Measurements from ENCODE around the gene ZSCAN2. TPM values are rescaled to one million over a fixed set of nuclear protein-coding genes. Genes with fewer than 3 reads are reported as not detected.

Gene ZSCAN2
- total and polyA plus RNA-seq, 8 donors = 5.8 to 26.5 (median 22.2) TPM

DNA sequence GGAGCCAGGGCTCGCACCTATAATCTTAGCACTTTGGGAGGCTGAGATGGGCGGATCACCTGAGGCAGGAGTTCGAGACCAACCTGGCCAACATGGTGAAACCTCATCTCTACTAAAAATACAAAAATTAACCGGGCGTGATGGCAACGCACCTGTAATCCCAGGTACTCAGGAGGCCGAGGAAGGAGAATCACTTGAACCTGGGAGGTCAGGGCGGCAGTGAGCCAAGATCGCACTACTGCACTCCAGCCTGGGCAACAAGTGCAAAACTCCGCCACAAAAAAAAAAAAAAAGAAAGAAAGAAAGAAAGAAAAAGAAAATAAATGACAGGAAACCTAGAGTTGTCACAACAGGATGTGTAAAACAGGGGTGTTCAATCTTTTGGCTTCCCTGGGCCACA is 60.2 kb downstream of the ZSCAN2 start:
- H3K4me3 ChIP-seq = no peak overlapping the region
- intact Hi-C loops (cut with DNase I) = no loop called here
- TF ChIP-seq CTCF (IDR thresholded peaks at IDR 0.05) = no peak
- H3K27me3 ChIP-seq = no peaks in the 10 kb centered on the region
- ATAC-seq (no peak), DNase-seq (no peak)
- H3K27ac ChIP-seq = no peak overlapping the region
- H3K9me3 ChIP-seq = no peaks in the 10 kb centered on the region
- peaks cover 0 to 20% of the 10 kb centered on the region in 2 donors for H3K4me1 ChIP-seq
- H3K36me3 ChIP-seq = peaks cover 0 to 27% of the 10 kb centered on the region in 2 donors

GRCh38 chr15:84666373-84666772 is 65.6 kb downstream of the ZSCAN2 start:
- no peaks in the 10 kb centered on the region for H3K27me3 ChIP-seq
- no peaks in the 10 kb centered on the region for H3K4me1 ChIP-seq
- intact Hi-C loops (cut with DNase I) = no loop called here
- DNase-seq (no peak), ATAC-seq (no peak)
- TF ChIP-seq CTCF (IDR thresholded peaks at IDR 0.05) = no peak
- H3K27ac ChIP-seq = no peak overlapping the region
- H3K4me3 ChIP-seq = no peak overlapping the region
- H3K36me3 ChIP-seq = peaks cover 0 to 79% of the 10 kb centered on the region in 2 donors
- no peaks in the 10 kb centered on the region for H3K9me3 ChIP-seq

- intact Hi-C loops (cut with DNase I) = no loop called here
- H3K4me1 ChIP-seq = no peaks in the 10 kb centered on the region
- no peak for TF ChIP-seq CTCF (IDR thresholded peaks at IDR 0.05)
- H3K4me3 ChIP-seq = no peak overlapping the region
- ATAC-seq (no peak), DNase-seq (no peak)
- no peaks in the 10 kb centered on the region for H3K27me3 ChIP-seq
- H3K36me3 ChIP-seq = peaks cover 0 to 83% of the 10 kb centered on the region in 2 donors
- H3K9me3 ChIP-seq = no peaks in the 10 kb centered on the region
- H3K27ac ChIP-seq = no peak overlapping the region
These were observed 67.6 kb downstream of the ZSCAN2 start for GRCh38 chr15:84668221-84668982.

GRCh38 chr15:84669726-84670125 is 68.9 kb downstream of the ZSCAN2 start:
- ATAC-seq (no peak), DNase-seq (no peak)
- TF ChIP-seq CTCF (IDR thresholded peaks at IDR 0.05) = no peak
- intact Hi-C loops (cut with DNase I) = no loop called here
- Histone ChIP-seq H3K4me3 (no peak overlapping the region), H3K36me3 (peaks cover 0 to 83% of the 10 kb centered on the region in 2 donors), H3K9me3 (no peaks in the 10 kb centered on the region), H3K27ac (no peak overlapping the region), H3K27me3 (no peaks in the 10 kb centered on the region), H3K4me1 (no peaks in the 10 kb centered on the region)

DNA sequence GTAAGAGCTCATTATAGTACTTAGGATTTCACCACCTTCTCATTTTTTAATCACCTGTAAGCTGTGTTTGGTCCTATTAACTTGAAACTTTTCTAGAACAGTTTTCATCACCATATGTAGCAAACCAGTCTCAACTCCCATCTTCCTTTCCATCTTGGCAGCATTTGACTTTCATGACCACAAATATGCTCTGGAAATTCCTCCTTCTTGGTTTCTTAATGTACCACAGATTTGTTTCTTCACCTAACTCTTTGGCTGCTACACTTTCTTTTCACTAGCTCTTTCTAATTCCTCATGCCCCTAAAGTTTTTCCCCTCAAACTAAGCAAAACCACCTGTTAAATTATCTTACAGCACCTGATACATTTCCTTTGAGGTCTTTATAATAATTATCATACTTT is 70.4 kb downstream of the ZSCAN2 start:
- no peaks in the 10 kb centered on the region for H3K4me1 ChIP-seq
- no peak for TF ChIP-seq CTCF (IDR thresholded peaks at IDR 0.05)
- intact Hi-C loops (cut with DNase I) = no loop called here
- DNase-seq = no peak
- H3K9me3 ChIP-seq = no peaks in the 10 kb centered on the region
- H3K27ac ChIP-seq = no peak overlapping the region
- no peak overlapping the region for H3K4me3 ChIP-seq
- H3K36me3 ChIP-seq = peaks cover 0 to 81% of the 10 kb centered on the region in 2 donors
- ATAC-seq = peak; percentile 67
- no peaks in the 10 kb centered on the region for H3K27me3 ChIP-seq

Other genes with a start within 250 kb of the ZSCAN2 start
- gene WDR73, start 53.3 kb downstream of the ZSCAN2 start, total RNA-seq = 10 to 100 TPM; 25.5 to 25.7 TPM
- 10 to 100 TPM; 35.6 to 48.2 (median 42.5) TPM for gene WDR73, start 53.3 kb downstream of the ZSCAN2 start, polyA plus RNA-seq (ENCODE audit: insufficient read length in 6 of 6)
- gene NMB, start 57.2 kb downstream of the ZSCAN2 start, total RNA-seq = 1 to 10 TPM; 4.6 to 6.6 TPM
- 10 to 100 TPM in 1 of 6 donors, 1 to 10 TPM in 5; 3.2 to 10.2 (median 4.2) TPM for gene NMB, start 57.2 kb downstream of the ZSCAN2 start, polyA plus RNA-seq (ENCODE audit: insufficient read length in 6 of 6)
- gene SEC11A, start 115.1 kb downstream of the ZSCAN2 start, total RNA-seq = 100 to 1,000 TPM; 159 to 160 TPM
- gene SEC11A, start 115.1 kb downstream of the ZSCAN2 start, polyA plus RNA-seq (ENCODE audit: insufficient read length in 6 of 6) = 100 to 1,000 TPM; 239 to 279 (median 268) TPM
- gene ZNF592, start 147.6 kb downstream of the ZSCAN2 start, total RNA-seq = 10 to 100 TPM; 24.4 to 31.9 TPM
- gene ZNF592, start 147.6 kb downstream of the ZSCAN2 start, polyA plus RNA-seq (ENCODE audit: insufficient read length in 6 of 6) = 10 to 100 TPM; 22.7 to 32.2 (median 25.2) TPM
- gene ALPK3, start 216.3 kb downstream of the ZSCAN2 start, total RNA-seq = 10 to 100 TPM in 1 of 2 donors, 1 to 10 TPM in 1; 6.9 to 14.3 TPM
- 10 to 100 TPM; 16.0 to 23.4 (median 20.9) TPM for gene ALPK3, start 216.3 kb downstream of the ZSCAN2 start, polyA plus RNA-seq (ENCODE audit: insufficient read length in 6 of 6)

Data from left lung (tissue), 10 donors.